ENCODE measurements around the gene MLKL.
"Not testable (repeated sequence)": the region's sequence is repeated elsewhere in the genome, so short reads cannot be mapped to it uniquely, and the experiment has no call there.

The MLKL gene

DNA sequence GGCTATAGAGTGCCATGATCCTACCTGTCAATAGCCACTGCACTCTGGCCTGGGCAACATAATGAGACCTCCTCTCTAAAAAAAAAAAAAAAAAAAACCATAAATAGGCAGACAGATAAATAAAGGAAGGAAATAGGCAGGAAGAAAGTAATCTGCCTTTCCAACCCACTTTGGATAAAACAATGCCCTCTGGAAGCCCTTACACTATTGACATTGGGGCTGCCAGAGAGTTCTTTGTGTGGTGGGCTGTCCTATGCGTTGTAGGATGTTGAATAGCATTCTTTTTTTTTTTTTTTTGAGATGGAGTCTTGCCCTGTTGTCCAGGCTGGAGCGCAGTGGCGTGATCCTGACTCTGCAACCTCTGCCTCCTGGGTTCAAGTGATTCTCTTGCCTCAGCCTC lies 26.8 kb downstream of the MLKL start:
- H2AFZ ChIP-seq (ENCODE audit: low read depth, low read length), result no peak overlapping the region
- H3K9me3 ChIP-seq (ENCODE audit: insufficient read depth, low read length), result no peaks in the 10 kb centered on the region
- H3K4me2 ChIP-seq (ENCODE audit: low read length), result no peak overlapping the region
- H4K20me1 ChIP-seq (ENCODE audit: insufficient read depth, low read length), result no peaks in the 10 kb centered on the region
- H3K4me1 ChIP-seq (ENCODE audit: low read length), result no peaks in the 10 kb centered on the region
- H3K27ac ChIP-seq (ENCODE audit: low read length), result no peak overlapping the region
- TF ChIP-seq, protein P1, sequence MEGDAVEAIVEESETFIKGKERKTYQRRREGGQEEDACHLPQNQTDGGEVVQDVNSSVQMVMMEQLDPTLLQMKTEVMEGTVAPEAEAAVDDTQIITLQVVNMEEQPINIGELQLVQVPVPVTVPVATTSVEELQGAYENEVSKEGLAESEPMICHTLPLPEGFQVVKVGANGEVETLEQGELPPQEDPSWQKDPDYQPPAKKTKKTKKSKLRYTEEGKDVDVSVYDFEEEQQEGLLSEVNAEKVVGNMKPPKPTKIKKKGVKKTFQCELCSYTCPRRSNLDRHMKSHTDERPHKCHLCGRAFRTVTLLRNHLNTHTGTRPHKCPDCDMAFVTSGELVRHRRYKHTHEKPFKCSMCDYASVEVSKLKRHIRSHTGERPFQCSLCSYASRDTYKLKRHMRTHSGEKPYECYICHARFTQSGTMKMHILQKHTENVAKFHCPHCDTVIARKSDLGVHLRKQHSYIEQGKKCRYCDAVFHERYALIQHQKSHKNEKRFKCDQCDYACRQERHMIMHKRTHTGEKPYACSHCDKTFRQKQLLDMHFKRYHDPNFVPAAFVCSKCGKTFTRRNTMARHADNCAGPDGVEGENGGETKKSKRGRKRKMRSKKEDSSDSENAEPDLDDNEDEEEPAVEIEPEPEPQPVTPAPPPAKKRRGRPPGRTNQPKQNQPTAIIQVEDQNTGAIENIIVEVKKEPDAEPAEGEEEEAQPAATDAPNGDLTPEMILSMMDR (IDR thresholded peaks at IDR 0.05; ENCODE audit: low read depth, low read length), result no peak
- TF ChIP-seq EZH2phosphoT487 (IDR thresholded peaks at IDR 0.05; ENCODE audit: low read depth), result no peak
- H3K79me2 ChIP-seq (ENCODE audit: low read length), result no peaks in the 10 kb centered on the region
- no peaks in the 10 kb centered on the region for H3K27me3 ChIP-seq (ENCODE audit: low read depth, low read length)
- H3K4me3 ChIP-seq (ENCODE audit: low read length), result no peak overlapping the region
- H3K9ac ChIP-seq (ENCODE audit: low read length), result no peak overlapping the region
- no peaks in the 10 kb centered on the region for H3K36me3 ChIP-seq (replicated peaks; ENCODE audit: low read depth, low read length)

DNA sequence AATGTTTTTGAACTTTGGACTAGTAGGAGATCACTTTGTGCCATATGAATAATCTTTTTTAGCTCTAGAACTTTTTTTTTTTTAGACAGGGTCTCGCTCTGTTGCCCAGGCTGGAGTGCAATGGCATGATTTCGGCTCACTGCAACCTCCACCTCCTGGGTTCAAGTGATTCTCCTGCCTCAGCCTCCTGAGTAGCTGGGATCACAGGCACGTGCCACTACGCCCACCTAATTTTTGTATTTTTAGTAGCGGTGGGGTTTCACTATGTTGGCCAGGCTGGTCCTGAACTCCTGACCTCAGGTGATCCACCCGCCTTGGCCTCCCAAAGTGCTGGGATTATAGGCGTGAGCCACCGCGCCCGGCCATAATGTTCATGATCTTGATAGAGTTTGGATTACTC lies 31.8 kb downstream of the MLKL start:
- not testable (repeated sequence) for H3K4me2 ChIP-seq (ENCODE audit: low read length); H2AFZ ChIP-seq (ENCODE audit: low read depth, low read length); H4K20me1 ChIP-seq (ENCODE audit: insufficient read depth, low read length); H3K4me3 ChIP-seq (ENCODE audit: low read length); H3K27me3 ChIP-seq (ENCODE audit: low read depth, low read length); H3K27ac ChIP-seq (ENCODE audit: low read length); H3K9me3 ChIP-seq (ENCODE audit: insufficient read depth, low read length); H3K9ac ChIP-seq (ENCODE audit: low read length)
- Histone ChIP-seq H3K79me2 (ENCODE audit: low read length) (peaks cover 29% of the 10 kb centered on the region), H3K36me3 (replicated peaks; ENCODE audit: low read depth, low read length) (peaks cover 13% of the 10 kb centered on the region), H3K4me1 (ENCODE audit: low read length) (peaks cover 12% of the 10 kb centered on the region)

DNA sequence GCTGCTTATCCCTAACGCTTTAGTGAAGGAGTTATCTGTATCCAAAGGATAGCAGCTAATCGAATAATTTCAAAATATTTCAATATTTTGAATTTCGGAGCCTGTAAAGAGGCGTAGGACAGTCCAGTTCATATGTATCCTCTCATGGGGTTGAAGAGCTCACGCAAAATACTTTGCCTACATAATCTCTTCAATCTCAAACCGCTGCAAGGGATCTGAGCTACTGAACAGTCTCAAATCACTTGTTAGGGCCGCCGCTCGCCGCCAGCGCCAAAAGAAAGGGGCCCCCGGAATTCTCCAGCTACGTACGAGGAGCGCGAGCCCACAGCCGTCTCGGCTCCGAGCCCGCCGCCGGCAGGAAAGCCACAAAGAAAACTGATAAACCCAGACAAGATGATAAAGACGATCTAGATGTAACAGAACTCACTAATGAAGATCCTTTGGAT lies 33.4 kb downstream of the MLKL start:
- Histone ChIP-seq H3K79me2 (ENCODE audit: low read length) (peaks cover 45% of the 10 kb centered on the region), H3K9ac (ENCODE audit: low read length) (peak overlapping the region; percentile 81), H3K27ac (ENCODE audit: low read length) (peak overlapping the region; percentile 41), H3K9me3 (ENCODE audit: insufficient read depth, low read length) (no peaks in the 10 kb centered on the region), H3K4me3 (ENCODE audit: low read length) (peak overlapping the region; percentile 77), H4K20me1 (ENCODE audit: insufficient read depth, low read length) (peaks cover 8% of the 10 kb centered on the region), H3K4me1 (ENCODE audit: low read length) (peaks cover 12% of the 10 kb centered on the region), H2AFZ (ENCODE audit: low read depth, low read length) (peak overlapping the region; percentile 96), H3K27me3 (ENCODE audit: low read depth, low read length) (no peaks in the 10 kb centered on the region), H3K36me3 (replicated peaks; ENCODE audit: low read depth, low read length) (peaks cover 27% of the 10 kb centered on the region), H3K4me2 (ENCODE audit: low read length) (peak overlapping the region; percentile 93)
- TF ChIP-seq, protein P1 (IDR thresholded peaks at IDR 0.05; ENCODE audit: low read depth, low read length), result no peak
- no peak for TF ChIP-seq EZH2phosphoT487 (IDR thresholded peaks at IDR 0.05; ENCODE audit: low read depth)

DNA sequence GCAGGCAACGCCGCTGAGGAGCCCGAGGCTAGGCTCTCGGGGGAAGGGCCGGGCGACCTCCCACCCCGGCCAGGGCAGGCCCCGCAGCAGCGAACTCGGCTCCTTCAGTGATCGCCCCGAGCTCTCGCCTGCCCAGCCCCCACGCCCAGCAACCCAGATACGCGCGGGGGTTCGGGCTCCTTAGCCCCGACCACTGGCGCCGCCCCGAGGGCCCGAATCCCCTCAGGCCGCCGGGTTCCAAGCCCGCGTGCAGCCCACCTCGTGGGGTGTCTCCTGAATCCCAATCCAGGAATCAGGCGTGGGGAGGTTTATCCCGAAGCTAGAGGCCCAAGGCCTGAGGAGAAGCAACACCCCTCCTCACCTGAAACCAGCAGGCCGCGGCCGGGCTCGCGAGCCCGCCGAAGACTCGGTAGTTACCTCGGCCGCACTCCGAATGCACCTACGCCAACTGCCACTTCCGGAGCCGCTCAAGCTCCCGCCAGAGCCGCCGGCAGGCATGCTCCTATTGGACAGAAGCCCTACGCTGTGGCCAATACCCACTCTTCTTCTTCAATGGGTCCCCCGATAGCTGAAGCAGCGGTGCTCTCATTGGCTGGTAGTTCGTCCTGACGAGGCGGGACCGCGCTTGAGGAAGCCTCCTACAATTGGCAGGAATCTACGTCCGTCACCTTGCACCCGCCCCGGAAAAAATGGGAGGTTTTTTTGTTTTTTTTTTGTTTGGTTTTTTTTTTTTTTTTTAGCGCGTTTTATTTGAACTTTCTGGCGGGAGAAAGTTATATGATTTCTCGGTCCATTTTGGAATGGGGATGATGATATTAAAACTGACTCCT lies 34.0 kb downstream of the MLKL start, which contains the start of gene RFWD3:
Gene RFWD3, minus strand, starts transcription at position 453 of the 830 bp plus-strand sequence. CDS start 5,428 bp downstream, outside the sequence.
- H3K4me1 ChIP-seq (ENCODE audit: low read length), result peaks cover 12% of the 10 kb centered on the region
- peaks cover 51% of the 10 kb centered on the region for H3K79me2 ChIP-seq (ENCODE audit: low read length)
- H3K27ac ChIP-seq (ENCODE audit: low read length), result peak within 1 kb of the TSS; percentile 74
- H3K4me3 ChIP-seq (ENCODE audit: low read length), result peak within 1 kb of the TSS; percentile 95
- H4K20me1 ChIP-seq (ENCODE audit: insufficient read depth, low read length), result peaks cover 13% of the 10 kb centered on the region
- no peaks in the 10 kb centered on the region for H3K9me3 ChIP-seq (ENCODE audit: insufficient read depth, low read length)
- H3K27me3 ChIP-seq (ENCODE audit: low read depth, low read length), result no peaks in the 10 kb centered on the region
- no peak for TF ChIP-seq EZH2phosphoT487 (IDR thresholded peaks at IDR 0.05; ENCODE audit: low read depth)
- TF ChIP-seq, protein P1 (IDR thresholded peaks at IDR 0.05; ENCODE audit: low read depth, low read length), result no peak
- peak within 1 kb of the TSS; percentile 96 for H2AFZ ChIP-seq (ENCODE audit: low read depth, low read length)
- peak within 1 kb of the TSS; percentile 96 for H3K4me2 ChIP-seq (ENCODE audit: low read length)
- peak within 1 kb of the TSS; percentile 98 for H3K9ac ChIP-seq (ENCODE audit: low read length)
- peaks cover 31% of the 10 kb centered on the region for H3K36me3 ChIP-seq (replicated peaks; ENCODE audit: low read depth, low read length)

Measured in OCI-LY3 (cell line).